IPS-20b (cell line): ENCODE data around the gene C9orf50.
A peak's percentile ranks its signal among the peaks of the same experiment; 100 is the strongest.
"Not testable (repeated sequence)": the region's sequence is repeated elsewhere in the genome, so short reads cannot be mapped to it uniquely, and the experiment has no call there.

Experiments used
- H3K27ac ChIP-seq: one replicate; pipeline ENCODE4 v1.5.1; 2013; ENCODE audit warnings: low read length
- H3K27me3 ChIP-seq: 2 replicates; pipeline ENCODE4 v1.6.1; 2013; ENCODE audit warnings: mild to moderate bottlenecking, low read length, inconsistent platforms; ENCODE audit not compliant: insufficient read depth
- H3K36me3 ChIP-seq: 2 replicates; pipeline ENCODE4 v1.6.1; 2013; ENCODE audit warnings: low read depth, mild to moderate bottlenecking, inconsistent platforms, low read length, moderate library complexity; ENCODE audit not compliant: insufficient read depth
- H3K4me1 ChIP-seq: 2 replicates; pipeline ENCODE4 v1.6.1; 2013; ENCODE audit warnings: mild to moderate bottlenecking, control low read depth, inconsistent platforms, low read length, moderate library complexity; ENCODE audit not compliant: insufficient read depth
- H3K4me3 ChIP-seq: 2 replicates; pipeline ENCODE4 v1.5.1; 2013; ENCODE audit warnings: mild to moderate bottlenecking, low read length, inconsistent platforms
- H3K9ac ChIP-seq: 2 replicates; pipeline ENCODE4 v1.6.1; 2013; ENCODE audit warnings: low read depth, mild to moderate bottlenecking, inconsistent platforms, low read length, moderate library complexity
- H3K9me3 ChIP-seq: 2 replicates; pipeline ENCODE4 v1.6.1; 2013; ENCODE audit warnings: mild to moderate bottlenecking, low read depth, low read length, inconsistent platforms; ENCODE audit not compliant: insufficient read depth

C9orf50 gene

GRCh38 chr9:129620669-129621295, at the start of gene C9orf50:
Gene C9orf50 (minus strand): TSS chr9:129621101. CDS start chr9:129620574, 527 bp downstream.
- no peaks in the 10 kb centered on the region for H3K9me3 ChIP-seq
- H3K9ac ChIP-seq: no peak within 1 kb of the TSS; the same call in 1 of the 2 replicates
- no peaks in the 10 kb centered on the region for H3K36me3 ChIP-seq
- H3K27ac ChIP-seq: no peak within 1 kb of the TSS
- H3K27me3 ChIP-seq: peaks cover 41% of the 10 kb centered on the region
- 0 out of 2 replicates have a peak, but pooled peaks cover 4% of the 10 kb centered on the region for H3K4me1 ChIP-seq
- peak within 1 kb of the TSS; percentile 64 for H3K4me3 ChIP-seq

GRCh38 chr9:129669946-129670345, 49.0 kb upstream of the C9orf50 start:
- H3K27me3 ChIP-seq: peaks cover 24% of the 10 kb centered on the region
- H3K9me3 ChIP-seq: no peaks in the 10 kb centered on the region
- H3K4me1 ChIP-seq: no peaks in the 10 kb centered on the region
- H3K27ac ChIP-seq: no peak overlapping the region
- no peak overlapping the region for H3K4me3 ChIP-seq
- no peaks in the 10 kb centered on the region for H3K36me3 ChIP-seq
- no peak overlapping the region for H3K9ac ChIP-seq

GRCh38 chr9:129669141-129669718, 48.3 kb upstream of the C9orf50 start:
- Histone ChIP-seq H3K4me3 (no peak overlapping the region), H3K9ac (no peak overlapping the region), H3K36me3 (no peaks in the 10 kb centered on the region), H3K9me3 (no peaks in the 10 kb centered on the region), H3K27me3 (peaks cover 31% of the 10 kb centered on the region), H3K4me1 (no peaks in the 10 kb centered on the region), H3K27ac (no peak overlapping the region)

GRCh38 chr9:129667850-129668249, 46.9 kb upstream of the C9orf50 start:
- Histone ChIP-seq H3K27me3 (peaks cover 43% of the 10 kb centered on the region), H3K27ac (no peak overlapping the region), H3K36me3 (no peaks in the 10 kb centered on the region), H3K4me3 (no peak overlapping the region), H3K9ac (no peak overlapping the region), H3K9me3 (no peaks in the 10 kb centered on the region), H3K4me1 (no peaks in the 10 kb centered on the region)

GRCh38 chr9:129667378-129667777, 46.5 kb upstream of the C9orf50 start:
- no peak overlapping the region for H3K27ac ChIP-seq
- H3K4me1 ChIP-seq: no peaks in the 10 kb centered on the region
- H3K36me3 ChIP-seq: no peaks in the 10 kb centered on the region
- no peaks in the 10 kb centered on the region for H3K9me3 ChIP-seq
- H3K9ac ChIP-seq: no peak overlapping the region; the same call in 1 of the 2 replicates
- H3K4me3 ChIP-seq: no peak overlapping the region
- peaks cover 48% of the 10 kb centered on the region for H3K27me3 ChIP-seq

GRCh38 chr9:129666575-129666974, 45.7 kb upstream of the C9orf50 start:
- H3K4me3 ChIP-seq: peak overlapping the region; percentile 54; the same call in 1 of the 2 replicates

GRCh38 chr9:129665814-129666520, 45.1 kb upstream of the C9orf50 start:
- Histone ChIP-seq H3K9me3 (no peaks in the 10 kb centered on the region), H3K36me3 (no peaks in the 10 kb centered on the region), H3K4me3 (peak overlapping the region; percentile 54), H3K9ac (no peak overlapping the region), H3K4me1 (no peaks in the 10 kb centered on the region), H3K27ac (no peak overlapping the region), H3K27me3 (peaks cover 48% of the 10 kb centered on the region)

More at GRCh38 chr9:129666575-129666974, 45.7 kb upstream of the C9orf50 start:
- Histone ChIP-seq H3K9ac (no peak overlapping the region), H3K36me3 (no peaks in the 10 kb centered on the region), H3K4me1 (no peaks in the 10 kb centered on the region), H3K27me3 (peaks cover 48% of the 10 kb centered on the region), H3K9me3 (no peaks in the 10 kb centered on the region), H3K27ac (no peak overlapping the region)

GRCh38 chr9:129665389-129665775, 44.5 kb upstream of the C9orf50 start, which contains the start of gene PRRX2:
Gene PRRX2 (plus strand): TSS chr9:129665647. CDS start chr9:129665868, 221 bp downstream.
- Histone ChIP-seq H3K27ac (no peak within 1 kb of the TSS), H3K36me3 (no peaks in the 10 kb centered on the region), H3K9ac (no peak within 1 kb of the TSS), H3K9me3 (no peaks in the 10 kb centered on the region), H3K4me3 (peak within 1 kb of the TSS; percentile 54), H3K4me1 (no peaks in the 10 kb centered on the region), H3K27me3 (peaks cover 48% of the 10 kb centered on the region)

- no peaks in the 10 kb centered on the region for H3K9me3 ChIP-seq
- peaks cover 48% of the 10 kb centered on the region for H3K27me3 ChIP-seq
- H3K4me3 ChIP-seq: peak overlapping the region; percentile 45
- H3K4me1 ChIP-seq: no peaks in the 10 kb centered on the region
- H3K9ac ChIP-seq: no peak overlapping the region
- H3K36me3 ChIP-seq: no peaks in the 10 kb centered on the region
- H3K27ac ChIP-seq: no peak overlapping the region
Observed at GRCh38 chr9:129664746-129665388, 44.0 kb upstream of the C9orf50 start.

GRCh38 chr9:129662239-129662638, 41.3 kb upstream of the C9orf50 start:
- H3K27me3 ChIP-seq: peaks cover 42% of the 10 kb centered on the region
- H3K9me3 ChIP-seq, H3K4me3 ChIP-seq, H3K36me3 ChIP-seq, H3K9ac ChIP-seq, H3K4me1 ChIP-seq, H3K27ac ChIP-seq: not testable (repeated sequence)

GRCh38 chr9:129661029-129661428, 40.1 kb upstream of the C9orf50 start:
- no peaks in the 10 kb centered on the region for H3K36me3 ChIP-seq
- H3K4me1 ChIP-seq: no peaks in the 10 kb centered on the region
- no peaks in the 10 kb centered on the region for H3K9me3 ChIP-seq
- H3K27me3 ChIP-seq: peaks cover 31% of the 10 kb centered on the region
- no peak overlapping the region for H3K9ac ChIP-seq
- H3K4me3 ChIP-seq: no peak overlapping the region
- H3K27ac ChIP-seq: no peak overlapping the region
